Endodermal cell (in vitro differentiated cells): ENCODE data around the gene SPON2. TPM values are rescaled to one million over a fixed set of nuclear protein-coding genes. Genes with fewer than 3 reads are reported as not detected.
A peak's percentile ranks its signal among the peaks of the same experiment; 100 is the strongest.

Experiments used
- DNase-seq: peaks from one replicate; pipeline ENCODE4 v3.0.0-alpha.2; 2017
- H3K27ac ChIP-seq: 2 replicates; pipeline ENCODE4 v1.5.1; 2013; ENCODE audit warnings: mild to moderate bottlenecking, low read depth, low read length, moderate library complexity
- H3K27me3 ChIP-seq: 2 replicates; pipeline ENCODE4 v1.6.1; 2013; ENCODE audit warnings: mild to moderate bottlenecking, low read length, moderate library complexity; ENCODE audit not compliant: insufficient read depth, control insufficient read depth, poor library complexity, severe bottlenecking
- H3K36me3 ChIP-seq: 2 replicates; pipeline ENCODE4 v1.7.0; 2013; ENCODE audit warnings: mild to moderate bottlenecking, low read length, moderate library complexity; ENCODE audit not compliant: control insufficient read depth, insufficient read depth
- H3K4me1 ChIP-seq: one replicate; pipeline ENCODE4 v1.7.0; 2013; ENCODE audit warnings: low read length; ENCODE audit not compliant: control insufficient read depth, insufficient read depth
- H3K4me3 ChIP-seq: 2 replicates; pipeline ENCODE4 v1.5.1; 2013; ENCODE audit warnings: mild to moderate bottlenecking, low read length, moderate library complexity
- H3K9ac ChIP-seq: 2 replicates; pipeline ENCODE4 v1.6.1; 2013; ENCODE audit warnings: mild to moderate bottlenecking, low read length, moderate library complexity; ENCODE audit not compliant: poor library complexity, severe bottlenecking; ENCODE audit errors: extremely low read depth
- H3K9me3 ChIP-seq: 2 replicates; pipeline ENCODE4 v1.6.1; 2013; ENCODE audit warnings: mild to moderate bottlenecking, low read length, moderate library complexity; ENCODE audit not compliant: control insufficient read depth
- H3K27ac Mint-ChIP-seq: 2 replicates; pipeline ENCODE4 v1.8.0; 2020; ENCODE audit warnings: mixed read lengths
- H3K27me3 Mint-ChIP-seq: 2 replicates; pipeline ENCODE4 v1.8.0; 2021; ENCODE audit warnings: mild to moderate bottlenecking, mixed read lengths; ENCODE audit not compliant: insufficient read depth
- H3K36me3 Mint-ChIP-seq: 2 replicates; pipeline ENCODE4 v1.8.0; 2020; ENCODE audit warnings: low read depth, mixed read lengths
- H3K4me1 Mint-ChIP-seq: 2 replicates; pipeline ENCODE4 v1.8.0; 2020; ENCODE audit warnings: mixed read lengths
- H3K4me3 Mint-ChIP-seq: 2 replicates; pipeline ENCODE4 v1.8.0; 2020; ENCODE audit warnings: mild to moderate bottlenecking, moderate library complexity, mixed read lengths
- H3K9me3 Mint-ChIP-seq: 2 replicates; pipeline ENCODE4 v1.8.0; 2020; ENCODE audit warnings: mild to moderate bottlenecking, mixed read lengths
- WGBS, 2 experiments: methylation state at CpG; one replicate each; pipeline versions ENCODE4 v1.1.5 to v1.1.7; 2013; ENCODE audit warnings: missing lambda C conversion rate in 2 of 2, mixed read lengths in 1 of 2; ENCODE audit not compliant: insufficient coverage in 1 of 2, insufficient read length in 1 of 2; 5-methylcytosine and 5-hydroxymethylcytosine counted together
- total RNA-seq, 2 donors: library from RNA; stranded (reverse); fragmentation: NEBNext Ultra II Directional in 1 of 2; extraction: Animal tissue kit (Norgen Biotek cat#: 25700) in 1 of 2; gene quantifications; 2 replicates in 1 of 2; 3 replicates in 1 of 2; pipeline ENCODE4 v1.2.1, GENCODE V29; 2021
- TF ChIP-seq, protein P1 (sequence below): fragments of 200-600 bp; sonication (generic); conservative IDR thresholded peaks from 2 replicates; pipeline ENCODE4 v1.5.0; 2021; ENCODE audit warnings: antibody characterized with exemption, mild to moderate bottlenecking

The SPON2 gene
- total RNA-seq, 2 donors from 2014 or later, result 1.4 to 2.6 TPM

DNA sequence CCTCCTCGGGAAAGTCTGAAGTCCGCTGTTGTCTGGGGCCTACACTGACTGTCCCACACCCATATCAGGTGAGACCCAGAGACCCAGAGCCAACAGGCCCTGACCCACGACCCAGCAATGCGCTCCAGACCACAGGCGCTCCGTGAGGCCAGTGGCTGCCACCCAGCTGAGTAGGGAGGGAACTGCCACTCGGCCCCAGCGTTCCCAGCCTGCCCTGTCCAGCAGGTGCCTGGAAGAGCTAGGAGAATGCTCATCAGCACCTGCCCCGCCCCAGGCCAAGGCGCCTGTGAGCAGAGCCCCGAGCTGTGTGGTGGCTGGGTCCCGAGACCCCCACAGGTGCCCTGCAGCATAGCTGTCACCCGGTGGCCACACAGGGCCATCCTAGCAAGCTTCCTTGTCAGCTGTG is 2.7 kb downstream of the SPON2 start:
- peak; percentile 50 for DNase-seq
- WGBS, 2 experiments, result 87 to 88% methylated on average over 12 to 13 of the region's 13 CpGs
- peaks cover 2% of the 10 kb centered on the region for H3K9me3 Mint-ChIP-seq
- H3K4me3 Mint-ChIP-seq, result no peak overlapping the region
- peaks cover 2% of the 10 kb centered on the region for H3K36me3 Mint-ChIP-seq
- H3K4me1 Mint-ChIP-seq, result peaks cover 4% of the 10 kb centered on the region
- H3K27ac ChIP-seq, result no peak overlapping the region
- H3K4me3 ChIP-seq, result no peak overlapping the region
- H3K27me3 Mint-ChIP-seq, result peaks cover 89% of the 10 kb centered on the region
- H3K27ac Mint-ChIP-seq, result no peak overlapping the region
- TF ChIP-seq, protein P1, sequence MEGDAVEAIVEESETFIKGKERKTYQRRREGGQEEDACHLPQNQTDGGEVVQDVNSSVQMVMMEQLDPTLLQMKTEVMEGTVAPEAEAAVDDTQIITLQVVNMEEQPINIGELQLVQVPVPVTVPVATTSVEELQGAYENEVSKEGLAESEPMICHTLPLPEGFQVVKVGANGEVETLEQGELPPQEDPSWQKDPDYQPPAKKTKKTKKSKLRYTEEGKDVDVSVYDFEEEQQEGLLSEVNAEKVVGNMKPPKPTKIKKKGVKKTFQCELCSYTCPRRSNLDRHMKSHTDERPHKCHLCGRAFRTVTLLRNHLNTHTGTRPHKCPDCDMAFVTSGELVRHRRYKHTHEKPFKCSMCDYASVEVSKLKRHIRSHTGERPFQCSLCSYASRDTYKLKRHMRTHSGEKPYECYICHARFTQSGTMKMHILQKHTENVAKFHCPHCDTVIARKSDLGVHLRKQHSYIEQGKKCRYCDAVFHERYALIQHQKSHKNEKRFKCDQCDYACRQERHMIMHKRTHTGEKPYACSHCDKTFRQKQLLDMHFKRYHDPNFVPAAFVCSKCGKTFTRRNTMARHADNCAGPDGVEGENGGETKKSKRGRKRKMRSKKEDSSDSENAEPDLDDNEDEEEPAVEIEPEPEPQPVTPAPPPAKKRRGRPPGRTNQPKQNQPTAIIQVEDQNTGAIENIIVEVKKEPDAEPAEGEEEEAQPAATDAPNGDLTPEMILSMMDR, result no peak
- H3K9ac ChIP-seq, result no peak overlapping the region
- H3K4me1 ChIP-seq, result no peaks in the 10 kb centered on the region
- peaks cover 74% of the 10 kb centered on the region for H3K27me3 ChIP-seq
- H3K36me3 ChIP-seq, result no peaks in the 10 kb centered on the region
- H3K9me3 ChIP-seq, result no peaks in the 10 kb centered on the region

DNA sequence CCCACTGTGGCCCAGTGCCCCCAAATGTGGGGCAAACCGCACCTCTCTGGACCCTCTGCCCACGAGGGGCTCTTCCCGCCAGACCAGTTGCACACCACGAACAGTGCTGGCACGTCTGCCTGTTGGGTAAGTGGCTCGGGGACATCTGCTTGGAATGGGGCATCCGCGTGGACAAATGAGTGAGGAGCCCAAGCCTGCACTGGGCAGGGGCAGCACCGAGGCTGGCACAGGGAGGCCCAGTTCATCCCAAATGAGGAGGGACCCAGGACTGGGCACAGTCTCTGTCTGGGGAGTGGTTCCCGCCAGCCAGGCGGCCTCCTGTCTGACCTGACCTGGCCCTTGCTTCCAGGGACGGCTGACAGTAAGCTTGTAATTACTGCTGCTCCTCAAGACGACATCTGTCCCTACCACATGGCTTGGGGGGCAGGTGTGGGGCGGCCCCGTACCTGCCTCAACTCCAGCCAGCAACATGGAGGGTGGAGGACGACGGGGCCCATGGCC is 3.2 kb downstream of the SPON2 start:
- Mint-ChIP-seq H3K27ac (no peak overlapping the region), H3K4me3 (no peak overlapping the region), H3K9me3 (peaks cover 2% of the 10 kb centered on the region), H3K4me1 (peaks cover 4% of the 10 kb centered on the region), H3K27me3 (peaks cover 87% of the 10 kb centered on the region), H3K36me3 (peaks cover 2% of the 10 kb centered on the region)
- TF ChIP-seq, protein P1, result no peak
- WGBS, 2 experiments, result 89 to 95% methylated on average over 11 to 17 of the region's 17 CpGs
- H3K9me3 ChIP-seq, result no peaks in the 10 kb centered on the region
- H3K4me1 ChIP-seq, result no peaks in the 10 kb centered on the region
- DNase-seq, result peak; percentile 38
- no peak overlapping the region for H3K4me3 ChIP-seq
- no peak overlapping the region for H3K9ac ChIP-seq
- H3K36me3 ChIP-seq, result no peaks in the 10 kb centered on the region
- no peak overlapping the region for H3K27ac ChIP-seq
- H3K27me3 ChIP-seq, result peaks cover 69% of the 10 kb centered on the region

DNA sequence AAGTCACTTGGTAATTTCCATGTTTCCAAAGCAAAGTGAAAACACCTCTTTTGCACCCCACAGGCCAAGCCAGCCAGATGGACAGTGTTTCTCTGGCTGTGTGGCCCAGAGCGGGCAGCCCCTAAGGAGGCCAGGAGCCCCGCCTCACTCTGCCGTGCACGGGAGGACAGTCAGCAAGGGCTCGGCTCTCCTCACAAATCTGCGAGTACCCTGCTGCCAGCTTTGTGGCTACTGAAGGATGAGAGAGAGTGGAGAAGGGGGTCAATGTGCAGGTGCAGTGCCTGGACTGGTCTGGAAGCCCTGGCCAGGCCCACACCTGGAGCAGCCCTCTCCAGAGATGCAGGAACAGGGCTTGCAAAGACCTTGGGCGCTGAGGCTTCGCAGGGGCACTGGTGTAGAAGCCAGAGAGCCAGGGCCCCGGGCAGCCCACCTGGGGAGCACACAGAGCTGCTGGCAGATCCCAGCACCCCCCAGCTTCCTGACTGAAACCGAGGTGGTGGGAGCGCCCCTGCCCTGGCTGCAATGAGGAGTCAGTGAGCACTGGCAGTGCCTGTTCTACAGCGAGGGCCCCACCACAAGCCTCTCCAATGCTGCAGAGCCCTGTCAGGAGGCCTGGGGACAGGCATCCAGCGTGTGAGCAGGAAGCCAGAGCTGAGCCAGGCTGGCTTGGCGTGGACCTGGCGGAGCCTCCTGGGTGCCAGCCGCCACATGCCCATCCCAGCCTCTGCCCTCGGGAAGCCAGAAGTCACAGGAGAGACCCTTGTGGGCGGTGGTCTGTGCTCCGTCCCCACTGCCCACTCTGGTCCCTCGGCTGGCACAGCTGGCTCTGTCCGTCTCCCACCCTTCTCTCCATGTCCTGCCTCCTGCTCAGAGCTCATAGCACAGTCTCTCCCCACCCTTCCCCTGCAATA is 3.9 kb downstream of the SPON2 start:
- H3K9ac ChIP-seq, result no peak overlapping the region

More for the DNA sequence above, 3.9 kb downstream of the SPON2 start:
- H3K4me1 ChIP-seq, result no peaks in the 10 kb centered on the region
- H3K9me3 Mint-ChIP-seq, result peaks cover 3% of the 10 kb centered on the region
- peak; percentile 48 for DNase-seq
- no peaks in the 10 kb centered on the region for H3K36me3 ChIP-seq
- H3K4me3 Mint-ChIP-seq, result peak overlapping the region; percentile 55
- peaks cover 2% of the 10 kb centered on the region for H3K36me3 Mint-ChIP-seq
- peaks cover 83% of the 10 kb centered on the region for H3K27me3 Mint-ChIP-seq
- H3K9me3 ChIP-seq, result no peaks in the 10 kb centered on the region
- TF ChIP-seq, protein P1, result no peak
- peaks cover 62% of the 10 kb centered on the region for H3K27me3 ChIP-seq
- 88% methylated on average over 16 to 21 of the region's 21 CpGs for WGBS, 2 experiments
- H3K4me3 ChIP-seq, result peak overlapping the region; percentile 89
- H3K27ac ChIP-seq, result no peak overlapping the region
- H3K27ac Mint-ChIP-seq, result no peak overlapping the region
- peaks cover 4% of the 10 kb centered on the region for H3K4me1 Mint-ChIP-seq
